GM21786 (cell line): ENCODE measurements around the gene OSGEP.

Experiments used
- ATAC-seq: cut with Tn5 transposase; IDR thresholded peaks from one replicate; pipeline ENCODE4 v1.9.1; 2021; ENCODE audit not compliant: unreplicated experiment

The OSGEP gene

GRCh38 chr14:20454516-20455354 is at the start of gene OSGEP, which contains the start of gene APEX1:
Gene OSGEP (minus strand): TSS chr14:20454812. CDS start chr14:20454683, 129 bp downstream.
Gene APEX1 (plus strand): TSS chr14:20455226. CDS start chr14:20455646, 420 bp downstream.
- ATAC-seq: peak; percentile 79

GRCh38 chr14:20503898-20504297 is 49.3 kb upstream of the OSGEP start:
- ATAC-seq: no peak

- ATAC-seq: no peak
These were observed 46.7 kb upstream of the OSGEP start for GRCh38 chr14:20501346-20501745.

GRCh38 chr14:20499881-20500280 is 45.3 kb upstream of the OSGEP start:
- no peak for ATAC-seq

- ATAC-seq: no peak
These were observed 44.5 kb upstream of the OSGEP start for GRCh38 chr14:20499108-20499507.

- ATAC-seq: no peak
These were observed 44.0 kb upstream of the OSGEP start for GRCh38 chr14:20498622-20499021.

- ATAC-seq: no peak
These were observed 40.5 kb upstream of the OSGEP start for GRCh38 chr14:20494935-20495766.

GRCh38 chr14:20493634-20494033 is 39.0 kb upstream of the OSGEP start:
- ATAC-seq: no peak

GRCh38 chr14:20492486-20492885 is 37.9 kb upstream of the OSGEP start:
- ATAC-seq: no peak

GRCh38 chr14:20490563-20490962 is 36.0 kb upstream of the OSGEP start:
- ATAC-seq: no peak

GRCh38 chr14:20489093-20489994 is 34.7 kb upstream of the OSGEP start:
- ATAC-seq: no peak

GRCh38 chr14:20487396-20487725 is 32.7 kb upstream of the OSGEP start:
- no peak for ATAC-seq

- no peak for ATAC-seq
These were observed 32.2 kb upstream of the OSGEP start for GRCh38 chr14:20486684-20487395.

- ATAC-seq: no peak
These were observed 31.3 kb upstream of the OSGEP start for GRCh38 chr14:20485900-20486299.

GRCh38 chr14:20482382-20482781 is 27.8 kb upstream of the OSGEP start:
- no peak for ATAC-seq

GRCh38 chr14:20478894-20479293 is 24.3 kb upstream of the OSGEP start:
- no peak for ATAC-seq

- no peak for ATAC-seq
These were observed 22.7 kb upstream of the OSGEP start for GRCh38 chr14:20477211-20477876.

GRCh38 chr14:20476776-20477175 is 22.2 kb upstream of the OSGEP start:
- ATAC-seq: no peak

GRCh38 chr14:20472536-20473169 is 18.0 kb upstream of the OSGEP start:
- ATAC-seq: no peak

- no peak for ATAC-seq
These were observed 15.9 kb upstream of the OSGEP start for GRCh38 chr14:20470603-20470901.
